ENCODE measurements around the gene DPY19L3.
A peak's percentile ranks its signal among the peaks of the same experiment; 100 is the strongest.
"Not testable (repeated sequence)": the region's sequence is repeated elsewhere in the genome, so short reads cannot be mapped to it uniquely, and the experiment has no call there.

Gene DPY19L3

GRCh38 chr19:32497391-32497790 lies 91.8 kb downstream of the DPY19L3 start:
- Histone ChIP-seq H3K36me3 (no peaks in the 10 kb centered on the region), H3K4me2 (no peak overlapping the region), H3K27me3 (no peaks in the 10 kb centered on the region), H3K4me3 (no peak overlapping the region), H3K27ac (no peak overlapping the region), H4K20me1 (no peaks in the 10 kb centered on the region), H3K9me3 (replicated peaks in 1 of 11) (peaks cover 0 to 6% (median 3%) of the 10 kb centered on the region in 11 experiments; a peak in 4 of 22 replicates), H3K4me1 (peaks cover 0 to 6% (median 0%) of the 10 kb centered on the region in 10 experiments; a peak in 1 of 20 replicates), H3K9ac (no peak overlapping the region)
- no peak for TF ChIP-seq Cebpa-rat (IDR thresholded peaks at IDR 0.05)

GRCh38 chr19:32498648-32499200 lies 93.2 kb downstream of the DPY19L3 start:
- H3K27me3 ChIP-seq = no peaks in the 10 kb centered on the region
- H3K4me1 ChIP-seq = peaks cover 0 to 6% (median 0%) of the 10 kb centered on the region in 10 experiments; a peak in 1 of 20 replicates
- no peak overlapping the region for H3K27ac ChIP-seq
- no peak overlapping the region for H3K4me2 ChIP-seq
- H3K9me3 ChIP-seq (replicated peaks in 1 of 11) = peaks cover 0 to 6% (median 3%) of the 10 kb centered on the region in 11 experiments; a peak in 4 of 22 replicates
- H3K36me3 ChIP-seq = no peaks in the 10 kb centered on the region
- H3K4me3 ChIP-seq = no peak overlapping the region
- no peaks in the 10 kb centered on the region for H4K20me1 ChIP-seq
- no peak overlapping the region for H3K9ac ChIP-seq
- no peak for TF ChIP-seq Cebpa-rat (IDR thresholded peaks at IDR 0.05)

GRCh38 chr19:32512498-32512897 lies 106.9 kb downstream of the DPY19L3 start:
- not testable (repeated sequence) for H3K36me3 ChIP-seq, H3K27ac ChIP-seq, H3K9ac ChIP-seq, H4K20me1 ChIP-seq, H3K4me3 ChIP-seq, H3K4me2 ChIP-seq, H3K27me3 ChIP-seq, H3K4me1 ChIP-seq
- peaks cover 26 to 54% (median 35%) of the 10 kb centered on the region in 11 experiments for H3K9me3 ChIP-seq (replicated peaks in 1 of 11)

GRCh38 chr19:32519023-32519422 lies 113.5 kb downstream of the DPY19L3 start:
- H3K36me3 ChIP-seq = no peaks in the 10 kb centered on the region
- no peak overlapping the region for H3K4me3 ChIP-seq
- H3K9me3 ChIP-seq (replicated peaks in 1 of 11) = peaks cover 0 to 9% (median 6%) of the 10 kb centered on the region in 11 experiments; a peak in 7 of 22 replicates
- no peaks in the 10 kb centered on the region for H4K20me1 ChIP-seq
- no peak for TF ChIP-seq Cebpa-rat (IDR thresholded peaks at IDR 0.05)
- H3K9ac ChIP-seq = no peak overlapping the region
- H3K27ac ChIP-seq = peak overlapping the region in 6 of 11 experiments; percentile 2 to 28 (median 19); a peak in 4 of 22 replicates
- H3K4me1 ChIP-seq = peaks cover 16 to 24% (median 21%) of the 10 kb centered on the region in 10 experiments
- peak overlapping the region; percentile 33 to 62 (median 54) for H3K4me2 ChIP-seq
- no peaks in the 10 kb centered on the region for H3K27me3 ChIP-seq

GRCh38 chr19:32522967-32523366 lies 117.4 kb downstream of the DPY19L3 start:
- Histone ChIP-seq H4K20me1 (no peaks in the 10 kb centered on the region), H3K9me3 (replicated peaks in 1 of 11) (peaks cover 3 to 24% (median 12%) of the 10 kb centered on the region in 11 experiments; a peak in 20 of 22 replicates), H3K4me3 (no peak overlapping the region), H3K36me3 (no peaks in the 10 kb centered on the region), H3K27ac (no peak overlapping the region), H3K9ac (no peak overlapping the region), H3K4me1 (peaks cover 16 to 21% (median 19%) of the 10 kb centered on the region in 10 experiments), H3K4me2 (no peak overlapping the region), H3K27me3 (no peaks in the 10 kb centered on the region)
- no peak for TF ChIP-seq Cebpa-rat (IDR thresholded peaks at IDR 0.05)

GRCh38 chr19:32526895-32527294 lies 121.3 kb downstream of the DPY19L3 start:
- Histone ChIP-seq H3K4me3 (no peak overlapping the region), H3K27ac (no peak overlapping the region), H3K4me2 (no peak overlapping the region), H3K9ac (no peak overlapping the region), H3K9me3 (replicated peaks in 1 of 11) (peaks cover 22 to 49% (median 42%) of the 10 kb centered on the region in 11 experiments), H3K27me3 (no peaks in the 10 kb centered on the region), H4K20me1 (no peaks in the 10 kb centered on the region), H3K36me3 (no peaks in the 10 kb centered on the region), H3K4me1 (no peaks in the 10 kb centered on the region)
- no peak for TF ChIP-seq Cebpa-rat (IDR thresholded peaks at IDR 0.05)

- Histone ChIP-seq H3K4me1 (no peaks in the 10 kb centered on the region), H3K27ac (no peak overlapping the region), H3K4me2 (no peak overlapping the region), H3K36me3 (peaks cover 0 to 7% (median 0%) of the 10 kb centered on the region in 11 experiments; a peak in 1 of 22 replicates), H3K9ac (no peak overlapping the region), H3K9me3 (replicated peaks in 1 of 11) (peaks cover 49 to 81% (median 72%) of the 10 kb centered on the region in 11 experiments), H3K27me3 (no peaks in the 10 kb centered on the region), H4K20me1 (no peaks in the 10 kb centered on the region), H3K4me3 (no peak overlapping the region)
- no peak for TF ChIP-seq Cebpa-rat (IDR thresholded peaks at IDR 0.05)
Observed at GRCh38 chr19:32530773-32531172, 125.2 kb downstream of the DPY19L3 start.

- TF ChIP-seq Cebpa-rat (IDR thresholded peaks at IDR 0.05) = no peak
- peaks cover 0 to 7% (median 0%) of the 10 kb centered on the region in 11 experiments; a peak in 1 of 22 replicates for H3K36me3 ChIP-seq
- H3K4me2 ChIP-seq = no peak overlapping the region
- H4K20me1 ChIP-seq = no peaks in the 10 kb centered on the region
- no peak overlapping the region for H3K4me3 ChIP-seq
- H3K9me3 ChIP-seq (replicated peaks in 1 of 11) = peaks cover 49 to 77% (median 66%) of the 10 kb centered on the region in 11 experiments
- H3K27ac ChIP-seq = peak overlapping the region in 1 of 11 experiments; percentile 16; a peak in 1 of 22 replicates
- no peaks in the 10 kb centered on the region for H3K4me1 ChIP-seq
- H3K9ac ChIP-seq = no peak overlapping the region
- no peaks in the 10 kb centered on the region for H3K27me3 ChIP-seq
Observed at GRCh38 chr19:32532233-32532632, 126.7 kb downstream of the DPY19L3 start.
